GM21786 (cell line): Measurements from ENCODE around the gene TMEM120B.

Experiments
- ATAC-seq: cut with Tn5 transposase; IDR thresholded peaks from one replicate; pipeline ENCODE4 v1.9.1; 2021; ENCODE audit not compliant: unreplicated experiment

The TMEM120B gene

GRCh38 chr12:121830134-121830533 lies 117.6 kb downstream of the TMEM120B start:
- ATAC-seq = no peak

DNA sequence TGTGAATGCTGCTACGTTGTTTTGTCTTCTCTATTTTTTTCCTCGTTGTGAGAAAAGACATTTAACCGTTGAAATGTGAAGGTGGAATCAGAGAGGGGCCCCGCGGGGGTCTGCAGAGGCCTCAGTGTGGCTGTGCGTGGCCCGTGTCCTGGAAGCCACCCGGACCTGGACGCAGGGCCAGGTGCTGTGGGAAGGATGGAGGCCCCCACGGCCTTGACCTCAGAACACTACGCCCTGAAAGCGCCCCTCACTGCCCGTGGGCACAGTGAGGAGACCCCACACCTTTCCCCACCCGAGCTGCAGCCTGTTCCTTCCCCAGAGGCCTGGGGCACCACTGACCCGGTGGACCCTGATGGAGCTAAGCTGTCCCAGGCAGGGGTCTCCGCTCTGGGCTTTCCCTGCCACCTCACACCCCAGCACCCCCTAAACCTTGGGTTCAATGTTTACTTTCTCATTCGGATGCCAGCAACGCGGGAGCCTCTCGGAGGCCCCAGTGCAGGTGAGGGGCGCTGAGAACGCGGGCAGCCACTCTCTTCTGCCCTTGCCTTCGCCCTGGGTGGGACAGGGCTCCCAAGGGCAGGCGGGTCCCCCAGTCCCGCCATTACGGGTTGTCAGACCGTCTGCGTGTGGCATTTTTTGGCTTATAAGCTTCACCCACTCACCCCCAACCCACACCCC lies 118.2 kb downstream of the TMEM120B start:
- no peak for ATAC-seq
